Ovary (tissue), 9 donors: ENCODE measurements around the gene CYP27C1. TPM values are rescaled to one million over a fixed set of nuclear protein-coding genes. Genes with fewer than 3 reads are reported as not detected.
"Not testable (repeated sequence)": the region's sequence is repeated elsewhere in the genome, so short reads cannot be mapped to it uniquely, and the experiment has no call there.

Experiments used
- DNase-seq, 5 donors: peaks; one replicate each; pipeline ENCODE4 v3.0.0-alpha.2; 2019 to 2020
- H3K27ac ChIP-seq, 2 donors: fragments of 200-600 bp; one replicate each; pipeline versions ENCODE4 v1.5.1 to v1.8.0; 2019 to 2022
- H3K27me3 ChIP-seq: fragments of 200-600 bp; one replicate; pipeline ENCODE4 v1.8.0; 2022
- H3K36me3 ChIP-seq: fragments of 200-600 bp; sonication (generic); one replicate; pipeline ENCODE4 v1.5.1; 2019
- H3K4me1 ChIP-seq: one replicate; pipeline ENCODE4 v1.8.1; 2013; ENCODE audit warnings: mild to moderate bottlenecking, moderate library complexity; ENCODE audit not compliant: insufficient read depth
- H3K4me3 ChIP-seq: fragments of 200-600 bp; sonication (generic); one replicate; pipeline ENCODE4 v1.5.1; 2017
- H3K9me3 ChIP-seq, 2 donors: fragments of 200-600 bp in 1 of 2; sonication (generic) in 1 of 2; one replicate each; pipeline versions ENCODE4 v1.5.1 to v1.8.1; 2013 to 2019; ENCODE audit warnings: mild to moderate bottlenecking in 1 of 2, moderate library complexity in 1 of 2
- EP300 ChIP-seq: sonication (generic); formaldehyde crosslinking; IDR thresholded peaks from one replicate; pipeline ENCODE4 v1.6.1; 2017; ENCODE audit warnings: antibody characterized with exemption
- POLR2A ChIP-seq: fragments of 450-650 bp; IDR thresholded peaks from one replicate; pipeline ENCODE4 v1.6.1; 2017; ENCODE audit warnings: antibody characterized with exemption, mild to moderate bottlenecking, moderate library complexity
- WGBS, 3 donors: extraction: QIAGEN DNeasy Blood & Tissue Kit in 1 of 3; methylation state at CpG; one replicate each; pipeline versions ENCODE4 v1.1.5 to v1.1.7; 2013 to 2017; 5-methylcytosine and 5-hydroxymethylcytosine counted together
- intact Hi-C, 4 donors: fragments of 100-400 bp; cut with DNase I; formaldehyde crosslinking; loops; one replicate each; pipeline versions ENCODE4 v1.11.0 to v1.15.1; 2022 to 2023
- polyA plus RNA-seq, 2 donors: library from polyadenylated mRNA; stranded (reverse); fragments of 200-250 nt in 1 of 2; fragments of 350-450 nt in 1 of 2; fragmentation: Illumina TruSeq in 1 of 2; extraction: RNeasy Lipid Tissue Mini Kit (QIAGEN cat#74804) in 1 of 2; gene quantifications; one replicate each; pipeline ENCODE4 v1.2.3, GENCODE V29; 2013 to 2014
- total RNA-seq, 7 donors: library from RNA; depleted of rRNA in 2 of 7; stranded (reverse); fragments of >200 nt in 2 of 7; fragmentation: NEBNext Ultra II Directional in 3 of 7; extraction: Animal tissue kit (Norgen Biotek cat#: 25700) in 3 of 7; gene quantifications; one replicate each; pipeline versions ENCODE4 v1.1.0 to v1.2.4, GENCODE V29; 2016 to 2023
- TF ChIP-seq, protein P1 (sequence below), 3 donors: fragments of 450-650 bp in 2 of 3; fragments of 200-600 bp in 1 of 3; IDR thresholded peaks; one replicate each; pipeline versions ENCODE4 v1.5.1 to v1.8.0; 2016 to 2022; ENCODE audit warnings: antibody characterized with exemption in 3 of 3, mild to moderate bottlenecking in 1 of 3
- donor health status: DM: no; HTN: no; CAD: no; lungs with moderate emphysema.
- donor health status: DM: no; HTN: no; CAD: no.
- donor health status: Bipolar disorder and iron deficiency.
- donor health status: DM: yes; HTN: yes; CAD: no.
- donor health status: DM: no; HTN: no; CAD: no.
- donor health status: DM: yes; HTN: yes; CAD: no.

CYP27C1 gene
- total and polyA plus RNA-seq, 9 donors = 0.07 to 0.52 (median 0.17) TPM; not detected in 1

DNA sequence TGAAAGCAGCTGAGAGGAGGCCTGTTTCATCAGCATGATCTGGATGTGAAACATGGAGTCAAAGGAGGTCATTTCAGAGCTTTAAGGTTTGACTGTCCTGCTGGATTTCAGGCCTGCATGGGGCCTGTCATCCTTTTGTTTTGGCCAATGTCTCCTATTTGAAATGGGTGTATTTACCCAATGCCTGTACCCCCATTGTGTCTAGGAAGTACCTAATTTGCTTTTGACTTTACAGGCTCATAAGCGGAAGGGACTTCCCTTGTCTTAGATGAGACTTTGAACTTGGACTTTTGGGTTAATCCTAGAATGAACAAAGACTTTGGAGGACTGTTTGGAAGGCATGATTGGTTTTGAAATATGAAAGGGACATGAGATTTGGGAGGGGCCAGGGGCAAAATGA is 19.3 kb upstream of the CYP27C1 start:
- H3K4me1 ChIP-seq = no peaks in the 10 kb centered on the region
- TF ChIP-seq POLR2A (no peak), EP300 (no peak)
- 93 to 100% (median 97%) methylated on average over 1 of the region's 1 CpG for WGBS, 3 donors
- intact Hi-C loops = no loop called here
- DNase-seq = no peak
- H3K4me3 ChIP-seq = no peak overlapping the region
- no peak overlapping the region for H3K27ac ChIP-seq
- H3K36me3 ChIP-seq = no peaks in the 10 kb centered on the region
- no peaks in the 10 kb centered on the region for H3K27me3 ChIP-seq
- no peaks in the 10 kb centered on the region for H3K9me3 ChIP-seq

DNA sequence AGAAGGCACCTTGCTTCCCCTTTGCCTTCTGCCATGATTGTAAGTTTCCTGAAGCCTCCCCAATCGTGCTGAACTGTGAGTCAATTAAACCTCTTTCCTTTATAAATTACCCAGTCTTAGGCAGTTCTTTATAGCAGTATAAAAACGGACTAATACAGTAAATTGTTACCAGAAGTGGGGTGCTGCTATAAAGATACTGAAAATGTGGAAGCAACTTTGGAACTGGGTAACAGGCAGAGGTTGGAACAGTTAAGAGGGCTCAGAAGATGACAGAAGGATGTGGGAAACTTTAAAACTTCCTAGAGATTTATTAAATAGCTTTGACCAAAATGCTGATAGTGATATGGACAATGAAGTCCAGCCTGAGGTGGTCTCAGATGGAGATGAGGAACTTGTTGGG is 17.7 kb upstream of the CYP27C1 start:
- H3K27ac ChIP-seq, H3K4me3 ChIP-seq, H3K27me3 ChIP-seq, intact Hi-C loops, H3K36me3 ChIP-seq, DNase-seq, H3K4me1 ChIP-seq, H3K9me3 ChIP-seq: not testable (repeated sequence)
- WGBS, 3 donors = 67 to 79% (median 71%) methylated on average over 2 of the region's 2 CpGs

DNA sequence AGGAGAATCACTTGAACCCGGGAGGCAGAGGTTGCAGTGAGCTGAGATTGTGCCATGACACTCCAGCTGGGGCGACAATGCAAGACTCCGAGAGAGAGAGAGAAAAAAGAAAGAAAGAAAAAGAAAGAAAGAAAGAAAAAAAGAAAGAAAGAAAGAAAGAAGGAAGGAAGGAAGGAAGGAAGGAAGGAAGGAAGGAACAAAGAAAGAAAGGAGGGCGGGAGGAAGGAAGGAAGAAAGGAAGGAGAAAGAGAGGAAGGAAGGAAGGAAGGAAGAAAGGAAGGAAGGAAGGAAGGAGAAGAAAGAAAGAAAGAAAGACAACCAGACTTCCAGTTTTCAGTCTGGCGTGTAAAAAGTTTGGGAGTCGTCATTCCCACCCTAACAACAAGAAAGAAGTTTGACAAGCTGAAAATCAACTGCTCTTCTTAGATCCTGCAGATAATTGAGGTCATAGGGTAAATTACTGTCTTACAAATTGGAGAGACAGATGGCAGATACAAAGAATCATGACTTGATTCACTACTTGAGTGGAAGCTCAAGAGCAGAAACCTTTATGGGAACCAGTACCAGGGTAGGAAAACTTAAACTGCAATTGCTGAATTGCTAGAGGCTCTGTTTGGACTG is 15.1 kb upstream of the CYP27C1 start:
- Histone ChIP-seq H3K4me1 (no peaks in the 10 kb centered on the region), H3K4me3 (no peak overlapping the region), H3K27ac (no peak overlapping the region), H3K36me3 (no peaks in the 10 kb centered on the region), H3K9me3 (no peaks in the 10 kb centered on the region), H3K27me3 (no peaks in the 10 kb centered on the region)
- DNase-seq = no peak
- intact Hi-C loops = no loop called here
- WGBS, 3 donors = 78 to 83% (median 80%) methylated on average over 6 of the region's 6 CpGs
- TF ChIP-seq EP300 = no peak
- TF ChIP-seq POLR2A = no peak
- TF ChIP-seq, protein P1, sequence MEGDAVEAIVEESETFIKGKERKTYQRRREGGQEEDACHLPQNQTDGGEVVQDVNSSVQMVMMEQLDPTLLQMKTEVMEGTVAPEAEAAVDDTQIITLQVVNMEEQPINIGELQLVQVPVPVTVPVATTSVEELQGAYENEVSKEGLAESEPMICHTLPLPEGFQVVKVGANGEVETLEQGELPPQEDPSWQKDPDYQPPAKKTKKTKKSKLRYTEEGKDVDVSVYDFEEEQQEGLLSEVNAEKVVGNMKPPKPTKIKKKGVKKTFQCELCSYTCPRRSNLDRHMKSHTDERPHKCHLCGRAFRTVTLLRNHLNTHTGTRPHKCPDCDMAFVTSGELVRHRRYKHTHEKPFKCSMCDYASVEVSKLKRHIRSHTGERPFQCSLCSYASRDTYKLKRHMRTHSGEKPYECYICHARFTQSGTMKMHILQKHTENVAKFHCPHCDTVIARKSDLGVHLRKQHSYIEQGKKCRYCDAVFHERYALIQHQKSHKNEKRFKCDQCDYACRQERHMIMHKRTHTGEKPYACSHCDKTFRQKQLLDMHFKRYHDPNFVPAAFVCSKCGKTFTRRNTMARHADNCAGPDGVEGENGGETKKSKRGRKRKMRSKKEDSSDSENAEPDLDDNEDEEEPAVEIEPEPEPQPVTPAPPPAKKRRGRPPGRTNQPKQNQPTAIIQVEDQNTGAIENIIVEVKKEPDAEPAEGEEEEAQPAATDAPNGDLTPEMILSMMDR (IDR thresholded peaks at IDR 0.05) = no peak

DNA sequence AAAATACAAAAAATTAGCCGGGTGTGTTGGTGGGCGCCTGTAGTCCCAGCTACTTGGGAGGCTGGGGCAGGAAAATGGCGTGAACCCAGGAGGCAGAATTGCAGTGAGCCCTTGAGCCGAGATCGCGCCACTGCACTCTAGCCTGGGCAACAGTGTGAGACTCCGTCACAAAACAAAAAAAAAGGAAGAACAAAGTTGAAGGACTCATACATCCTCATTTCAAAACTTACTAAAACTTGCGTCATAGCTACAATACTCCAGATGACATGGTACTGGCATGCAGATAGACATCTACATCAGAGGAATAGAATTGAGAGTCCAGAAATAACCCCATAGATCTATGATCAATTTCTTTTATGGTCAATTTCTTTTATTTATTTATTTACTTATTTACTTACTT is 13.6 kb upstream of the CYP27C1 start:
- no peaks in the 10 kb centered on the region for H3K36me3 ChIP-seq
- intact Hi-C loops = no loop called here
- H3K4me1 ChIP-seq = no peaks in the 10 kb centered on the region
- H3K27ac ChIP-seq = no peak overlapping the region
- TF ChIP-seq, protein P1 (IDR thresholded peaks at IDR 0.05) = no peak
- H3K27me3 ChIP-seq = no peaks in the 10 kb centered on the region
- no peaks in the 10 kb centered on the region for H3K9me3 ChIP-seq
- no peak overlapping the region for H3K4me3 ChIP-seq
- 94 to 98% (median 97%) methylated on average over 8 of the region's 8 CpGs for WGBS, 3 donors
- DNase-seq = no peak

DNA sequence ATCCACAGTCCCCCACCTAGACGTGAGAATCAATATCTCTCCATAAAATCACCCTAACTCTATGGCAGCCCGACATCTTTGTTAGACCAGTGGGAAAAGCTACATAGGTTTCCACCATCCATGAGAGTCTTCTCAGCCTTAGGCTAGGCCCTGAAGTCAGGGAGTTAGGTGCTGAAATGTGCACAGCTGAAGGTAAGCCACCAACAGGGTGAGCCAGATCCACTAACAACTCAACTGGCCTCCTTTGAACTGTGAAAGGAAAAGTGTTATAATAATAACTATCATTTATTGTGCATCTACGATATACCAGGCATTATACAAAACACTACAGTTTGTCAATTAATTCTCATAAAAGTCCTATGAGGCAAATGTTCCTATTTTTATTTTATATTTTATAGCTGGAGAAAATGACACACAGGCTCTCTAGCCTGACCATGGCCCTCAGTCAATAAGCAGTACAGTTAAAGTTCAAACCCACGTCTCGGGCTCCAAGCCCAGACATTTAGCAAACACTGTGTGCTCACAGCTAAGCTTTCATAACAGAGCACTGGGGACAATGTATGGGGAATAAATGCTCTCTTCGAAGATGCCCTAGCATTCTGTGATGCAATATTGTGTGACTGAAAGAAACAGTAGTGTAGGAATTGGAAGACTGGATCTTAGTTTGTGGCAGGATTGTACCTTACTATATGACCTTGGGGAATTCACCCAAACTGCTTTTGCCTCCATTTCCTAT is 11.2 kb upstream of the CYP27C1 start:
- no peak for DNase-seq
- Histone ChIP-seq H3K4me3 (no peak overlapping the region), H3K4me1 (no peaks in the 10 kb centered on the region), H3K9me3 (no peaks in the 10 kb centered on the region), H3K27me3 (no peaks in the 10 kb centered on the region), H3K36me3 (no peaks in the 10 kb centered on the region), H3K27ac (no peak overlapping the region)
- TF ChIP-seq EP300 = no peak
- TF ChIP-seq, protein P1 (IDR thresholded peaks at IDR 0.05) = no peak
- TF ChIP-seq POLR2A = no peak
- intact Hi-C loops = no loop called here
- 79 to 84% (median 84%) methylated on average over 6 of the region's 6 CpGs for WGBS, 3 donors
